Measurements from ENCODE around the gene CRYBG1. TPM values are rescaled to one million over a fixed set of nuclear protein-coding genes. Genes with fewer than 3 reads are reported as not detected.

Gene CRYBG1
- polyA plus RNA-seq, 1 donor (not counting 4 experiments of a cell fraction or from before 2014, with no cell fraction given), result 54.7 TPM

DNA sequence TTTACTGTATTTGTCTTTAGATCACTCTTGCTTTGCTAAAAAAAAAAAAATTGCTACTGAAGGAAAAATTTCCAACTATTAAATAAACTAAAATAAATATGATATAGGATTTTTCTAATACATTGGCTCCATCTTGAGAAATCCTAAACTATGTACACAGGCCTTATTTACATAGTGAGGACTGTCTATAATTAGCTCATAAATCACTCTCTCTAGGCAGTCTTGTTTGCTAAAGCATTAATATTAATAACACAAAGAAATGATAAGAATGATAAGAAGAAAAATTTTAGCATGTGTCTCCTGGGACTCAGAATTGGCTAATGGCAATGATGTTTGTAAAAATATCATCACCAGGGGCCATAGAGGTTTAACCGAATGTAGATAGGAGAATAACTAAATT lies 13.3 kb upstream of the CRYBG1 start:
- dilution Hi-C loops (cut with MboI; ENCODE audit: extremely low pct_ligation_motif_present, low sequenced_read_pairs), result no loop called here
- no peaks in the 10 kb centered on the region for H3K4me1 ChIP-seq (ENCODE audit: control insufficient read depth, extremely low read depth, insufficient read depth, low read length)

DNA sequence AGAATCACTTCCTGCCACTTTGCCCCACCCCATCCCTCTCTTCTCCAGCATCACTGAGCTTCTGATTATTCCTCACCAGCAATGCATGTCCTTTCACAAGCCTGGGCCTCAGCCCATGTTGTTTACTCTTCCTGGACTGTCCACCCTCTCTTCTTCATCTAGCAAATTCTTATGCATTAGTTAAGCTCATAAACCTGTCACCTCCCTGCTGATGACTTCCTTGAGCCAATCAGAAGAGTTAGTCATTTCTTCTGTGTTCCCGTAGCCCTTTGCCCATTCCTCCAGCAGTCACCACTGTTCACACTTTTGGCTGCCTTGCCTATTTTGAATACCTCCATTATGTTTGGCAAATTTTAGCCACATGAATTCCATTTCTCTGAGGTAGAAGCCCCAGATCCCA lies 4.1 kb upstream of the CRYBG1 start:
- H3K27ac ChIP-seq (ENCODE audit: control insufficient read depth, insufficient read depth, low read length), result no peak overlapping the region
- no peak for DNase-seq (ENCODE audit: low read depth, low spot score)
- dilution Hi-C loops (cut with MboI; ENCODE audit: extremely low pct_ligation_motif_present, low sequenced_read_pairs), result no loop called here

More for the DNA sequence above, 13.3 kb upstream of the CRYBG1 start:
- Histone ChIP-seq H3K4me2 (ENCODE audit: control insufficient read depth, extremely low read depth, insufficient read depth, low read depth, low read length) (no peak overlapping the region), H3K4me3 (ENCODE audit: control insufficient read depth in 2 of 3, extremely low read depth in 1 of 3, insufficient read depth in 2 of 3, low read depth in 1 of 3, low read length in 3 of 3) (no peak overlapping the region), H4K20me1 (ENCODE audit: control insufficient read depth, extremely low read depth, insufficient read depth, low read length) (no peaks in the 10 kb centered on the region), H3K9me3 (ENCODE audit: control insufficient read depth, low read depth, low read length) (no peaks in the 10 kb centered on the region), H3K36me3 (ENCODE audit: control insufficient read depth in 2 of 2, extremely low read depth in 1 of 2, insufficient read depth in 2 of 2, low read length in 2 of 2) (no peaks in the 10 kb centered on the region), H2AFZ (ENCODE audit: control insufficient read depth, low read length) (no peak overlapping the region), H3K27ac (ENCODE audit: control insufficient read depth, insufficient read depth, low read length) (no peak overlapping the region), H3K9ac (ENCODE audit: control insufficient read depth, extremely low read depth, insufficient read depth, low read length) (no peak overlapping the region), H3K9me1 (ENCODE audit: control insufficient read depth, extremely low read depth, insufficient read depth, low read length) (no peaks in the 10 kb centered on the region), H3K27me3 (ENCODE audit: control insufficient read depth, extremely low read depth, insufficient read depth, low read length) (no peaks in the 10 kb centered on the region), H3K79me2 (ENCODE audit: control insufficient read depth, insufficient read depth, low read length) (no peaks in the 10 kb centered on the region)
- DNase-seq (ENCODE audit: low read depth, low spot score), result no peak
- no peak for FAIRE-seq
- TF ChIP-seq, protein P1, sequence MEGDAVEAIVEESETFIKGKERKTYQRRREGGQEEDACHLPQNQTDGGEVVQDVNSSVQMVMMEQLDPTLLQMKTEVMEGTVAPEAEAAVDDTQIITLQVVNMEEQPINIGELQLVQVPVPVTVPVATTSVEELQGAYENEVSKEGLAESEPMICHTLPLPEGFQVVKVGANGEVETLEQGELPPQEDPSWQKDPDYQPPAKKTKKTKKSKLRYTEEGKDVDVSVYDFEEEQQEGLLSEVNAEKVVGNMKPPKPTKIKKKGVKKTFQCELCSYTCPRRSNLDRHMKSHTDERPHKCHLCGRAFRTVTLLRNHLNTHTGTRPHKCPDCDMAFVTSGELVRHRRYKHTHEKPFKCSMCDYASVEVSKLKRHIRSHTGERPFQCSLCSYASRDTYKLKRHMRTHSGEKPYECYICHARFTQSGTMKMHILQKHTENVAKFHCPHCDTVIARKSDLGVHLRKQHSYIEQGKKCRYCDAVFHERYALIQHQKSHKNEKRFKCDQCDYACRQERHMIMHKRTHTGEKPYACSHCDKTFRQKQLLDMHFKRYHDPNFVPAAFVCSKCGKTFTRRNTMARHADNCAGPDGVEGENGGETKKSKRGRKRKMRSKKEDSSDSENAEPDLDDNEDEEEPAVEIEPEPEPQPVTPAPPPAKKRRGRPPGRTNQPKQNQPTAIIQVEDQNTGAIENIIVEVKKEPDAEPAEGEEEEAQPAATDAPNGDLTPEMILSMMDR (optimal IDR thresholded peaks at IDR 0.05 in 1 of 3, IDR thresholded peaks at IDR 0.05 in 1 of 3, conservative IDR thresholded peaks at IDR 0.05 in 1 of 3; ENCODE audit: extremely low read depth in 1 of 3, insufficient read depth in 2 of 3, low read length in 3 of 3), result no peak
- no peak for TF ChIP-seq EZH2 (IDR thresholded peaks at IDR 0.05; ENCODE audit: low read length)

More for the DNA sequence above, 4.1 kb upstream of the CRYBG1 start:
- Histone ChIP-seq H3K27me3 (ENCODE audit: control insufficient read depth, extremely low read depth, insufficient read depth, low read length) (no peaks in the 10 kb centered on the region), H4K20me1 (ENCODE audit: control insufficient read depth, extremely low read depth, insufficient read depth, low read length) (no peaks in the 10 kb centered on the region), H3K9ac (ENCODE audit: control insufficient read depth, extremely low read depth, insufficient read depth, low read length) (no peak overlapping the region), H2AFZ (ENCODE audit: control insufficient read depth, low read length) (peak overlapping the region; percentile 10), H3K4me2 (ENCODE audit: control insufficient read depth, extremely low read depth, insufficient read depth, low read depth, low read length) (no peak overlapping the region), H3K79me2 (ENCODE audit: control insufficient read depth, insufficient read depth, low read length) (peaks cover 5% of the 10 kb centered on the region), H3K4me3 (ENCODE audit: control insufficient read depth in 2 of 3, extremely low read depth in 1 of 3, insufficient read depth in 2 of 3, low read depth in 1 of 3, low read length in 3 of 3) (no peak overlapping the region), H3K9me3 (ENCODE audit: control insufficient read depth, low read depth, low read length) (no peaks in the 10 kb centered on the region), H3K4me1 (ENCODE audit: control insufficient read depth, extremely low read depth, insufficient read depth, low read length) (peaks cover 3% of the 10 kb centered on the region), H3K9me1 (ENCODE audit: control insufficient read depth, extremely low read depth, insufficient read depth, low read length) (no peaks in the 10 kb centered on the region), H3K36me3 (ENCODE audit: control insufficient read depth in 2 of 2, extremely low read depth in 1 of 2, insufficient read depth in 2 of 2, low read length in 2 of 2) (no peaks in the 10 kb centered on the region)
- FAIRE-seq, result no peak
- no peak for TF ChIP-seq EZH2 (IDR thresholded peaks at IDR 0.05; ENCODE audit: low read length)
- TF ChIP-seq, protein P1 (optimal IDR thresholded peaks at IDR 0.05 in 1 of 3, IDR thresholded peaks at IDR 0.05 in 1 of 3, conservative IDR thresholded peaks at IDR 0.05 in 1 of 3; ENCODE audit: extremely low read depth in 1 of 3, insufficient read depth in 2 of 3, low read length in 3 of 3), result no peak
